ENCODE measurements around the gene GOLGA6L7.
"Not testable (repeated sequence)": the region's sequence is repeated elsewhere in the genome, so short reads cannot be mapped to it uniquely, and the experiment has no call there.

DNA sequence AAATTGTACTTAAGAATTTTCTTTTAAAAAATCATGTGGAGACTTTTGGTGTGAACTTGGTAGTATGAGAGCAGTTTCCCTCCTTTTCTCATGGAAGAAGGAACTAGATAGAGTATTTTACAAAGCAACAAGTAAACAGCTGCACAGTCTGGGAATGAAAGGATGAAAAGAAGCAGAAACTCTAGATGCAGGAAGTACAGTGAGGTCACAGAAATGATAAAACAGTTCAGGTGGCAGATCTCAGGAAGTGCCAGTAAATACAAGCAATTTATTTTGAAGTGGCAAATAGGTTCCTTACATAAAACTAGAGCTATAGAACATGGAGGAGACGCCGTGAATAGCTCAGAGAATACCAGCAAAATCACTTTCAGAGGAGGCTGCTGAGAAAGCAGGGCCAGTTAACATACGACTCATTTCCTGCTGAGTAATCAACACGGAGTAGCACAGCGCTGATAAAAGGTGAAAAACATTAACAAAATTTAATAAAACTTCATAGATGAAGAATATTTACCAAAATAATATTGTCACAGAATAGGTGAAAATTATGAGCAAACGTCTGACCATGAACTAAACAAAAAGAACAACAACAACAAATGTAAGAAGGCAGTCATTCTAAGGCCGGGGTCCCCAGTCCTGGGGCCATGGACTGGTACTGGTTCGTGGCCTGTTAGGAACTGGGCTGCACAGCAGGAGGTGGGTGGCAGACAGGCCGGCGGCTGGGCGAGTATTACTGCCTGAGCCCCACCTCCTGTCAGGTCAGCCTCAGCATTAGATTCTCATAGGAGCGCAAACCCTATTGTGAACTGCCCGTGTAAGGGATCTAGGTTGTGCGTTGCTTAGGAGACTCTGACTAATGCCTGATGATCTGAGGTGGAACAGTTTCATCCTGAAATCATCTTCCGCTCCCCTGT lies 29.2 kb downstream of the GOLGA6L7 start:
- TF ChIP-seq ZBED1 (IDR thresholded peaks at IDR 0.05); EZH2 (IDR thresholded peaks at IDR 0.05; ENCODE audit: borderline replicate concordance, low read depth, low read length); ARNT (IDR thresholded peaks at IDR 0.05): not testable (repeated sequence)

Measured in K562 (cell line).